Trophoblast cell (in vitro differentiated cells and primary cell): Measurements from ENCODE around the gene ATP5IF1.

Source experiments
- DNase-seq, 2 donors: peaks; one replicate each; pipeline ENCODE4 v3.0.0-alpha.2; 2016
- H2AFZ ChIP-seq: 2 replicates; pipeline ENCODE4 v1.6.1; 2013; ENCODE audit warnings: low read length, moderate library complexity, mild to moderate bottlenecking; ENCODE audit not compliant: insufficient read depth, poor library complexity
- H2AK5ac ChIP-seq: 2 replicates; pipeline ENCODE4 v1.6.1; 2013; ENCODE audit warnings: mild to moderate bottlenecking, low read length
- H2BK120ac ChIP-seq: 2 replicates; pipeline ENCODE4 v1.6.1; 2013; ENCODE audit warnings: low read length, mild to moderate bottlenecking, moderate library complexity; ENCODE audit not compliant: insufficient read depth, poor library complexity
- H2BK12ac ChIP-seq: 2 replicates; pipeline ENCODE4 v1.6.1; 2013; ENCODE audit warnings: mild to moderate bottlenecking, low read length, moderate library complexity
- H2BK5ac ChIP-seq: 2 replicates; pipeline ENCODE4 v1.6.1; 2013; ENCODE audit warnings: low read length, low read depth, moderate library complexity, mild to moderate bottlenecking; ENCODE audit not compliant: poor library complexity
- H3K14ac ChIP-seq: 2 replicates; pipeline ENCODE4 v1.6.1; 2013; ENCODE audit warnings: mild to moderate bottlenecking, low read length
- H3K18ac ChIP-seq: 2 replicates; pipeline ENCODE4 v1.6.1; 2013; ENCODE audit warnings: mild to moderate bottlenecking, low read length
- H3K23ac ChIP-seq: 2 replicates; pipeline ENCODE4 v1.6.1; 2013; ENCODE audit warnings: low read length
- H3K27ac ChIP-seq: 2 replicates; pipeline ENCODE4 v1.5.1; 2013; ENCODE audit warnings: low read depth, mild to moderate bottlenecking, inconsistent platforms, low read length, moderate library complexity
- H3K27me3 ChIP-seq: 2 replicates; pipeline ENCODE4 v1.6.1; 2013; ENCODE audit warnings: inconsistent platforms, mild to moderate bottlenecking, low read length, moderate library complexity; ENCODE audit not compliant: insufficient read depth
- H3K36me3 ChIP-seq, 2 experiments: 1 replicate in 1 of 2; 2 replicates in 1 of 2; pipeline ENCODE4 v1.6.1; 2013; ENCODE audit warnings: low read length in 2 of 2, mild to moderate bottlenecking in 2 of 2, moderate library complexity in 1 of 2; ENCODE audit not compliant: insufficient read depth in 2 of 2, control insufficient read depth in 1 of 2
- H3K4ac ChIP-seq: 2 replicates; pipeline ENCODE4 v1.6.1; 2013; ENCODE audit warnings: low read depth, mild to moderate bottlenecking, low read length, moderate library complexity
- H3K4me1 ChIP-seq, 2 experiments: 1 replicate in 1 of 2; 2 replicates in 1 of 2; pipeline ENCODE4 v1.6.1; 2013; ENCODE audit warnings: low read length in 2 of 2, mild to moderate bottlenecking in 2 of 2, moderate library complexity in 1 of 2; ENCODE audit not compliant: insufficient read depth in 2 of 2, control insufficient read depth in 1 of 2
- H3K4me2 ChIP-seq: 2 replicates; pipeline ENCODE4 v1.6.1; 2013; ENCODE audit warnings: inconsistent platforms, mild to moderate bottlenecking, low read length, moderate library complexity
- H3K4me3 ChIP-seq: 2 replicates; pipeline ENCODE4 v1.5.1; 2013; ENCODE audit warnings: mild to moderate bottlenecking, low read depth, low read length, inconsistent platforms
- H3K79me1 ChIP-seq: one replicate; pipeline ENCODE4 v1.6.1; 2013; ENCODE audit warnings: low read length
- H3K79me2 ChIP-seq: 2 replicates; pipeline ENCODE4 v1.6.1; 2013; ENCODE audit warnings: low read length, mild to moderate bottlenecking; ENCODE audit not compliant: control insufficient read depth, insufficient read depth, poor library complexity
- H3K9ac ChIP-seq: 2 replicates; pipeline ENCODE4 v1.6.1; 2013; ENCODE audit warnings: mild to moderate bottlenecking, low read length
- H3K9me3 ChIP-seq: 2 replicates; pipeline ENCODE4 v1.6.1; 2013; ENCODE audit warnings: low read depth, mild to moderate bottlenecking, control low read depth, inconsistent platforms, low read length; ENCODE audit not compliant: insufficient read depth
- H4K12ac ChIP-seq: 2 replicates; pipeline ENCODE4 v1.6.1; 2013; ENCODE audit warnings: low read depth, mild to moderate bottlenecking, low read length, moderate library complexity
- H4K8ac ChIP-seq: 2 replicates; pipeline ENCODE4 v1.6.1; 2013; ENCODE audit warnings: low read depth, mild to moderate bottlenecking, low read length, moderate library complexity
- H4K91ac ChIP-seq: one replicate; pipeline ENCODE4 v1.6.1; 2013; ENCODE audit warnings: low read depth, mild to moderate bottlenecking, low read length, moderate library complexity
- WGBS: extraction: QIAGEN DNeasy Blood & Tissue Kit; methylation state at CpG from one replicate; pipeline ENCODE4 v1.1.7; 2013; ENCODE audit warnings: missing lambda C conversion rate; ENCODE audit not compliant: insufficient read length, insufficient coverage; ENCODE audit errors: extremely low coverage; 5-methylcytosine and 5-hydroxymethylcytosine counted together

Gene ATP5IF1

GRCh38 chr1:28265577-28265976, 29.7 kb downstream of the ATP5IF1 start:
- Histone ChIP-seq H3K4me1 (peaks cover 15 to 29% of the 10 kb centered on the region in 2 experiments), H3K27ac (no peak overlapping the region)
- no CpG with 5 or more reads among the region's 8 CpGs for WGBS

DNA sequence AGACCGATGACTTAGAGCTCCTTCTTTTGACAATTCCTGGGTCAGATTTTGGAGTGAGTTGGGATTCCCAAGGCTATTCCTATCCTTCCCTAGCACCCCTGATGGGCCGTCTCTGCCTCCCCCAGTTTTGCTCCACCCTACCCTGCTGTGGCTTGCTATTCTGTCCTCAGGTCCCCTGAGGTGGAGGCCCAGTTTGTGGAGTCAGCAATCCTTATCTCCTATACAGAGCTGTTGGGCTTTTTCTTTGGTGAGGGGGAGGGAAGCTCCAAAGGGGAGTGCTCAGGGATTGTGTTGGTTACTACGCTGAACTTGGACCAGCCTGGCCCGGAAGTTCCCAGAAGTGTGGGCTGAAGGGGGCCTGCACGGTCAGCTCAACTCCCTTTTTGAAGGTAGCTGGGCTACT, 31.0 kb downstream of the ATP5IF1 start:
- H4K8ac ChIP-seq, result no peak overlapping the region
- peaks cover 6 to 12% of the 10 kb centered on the region in 2 experiments for H3K36me3 ChIP-seq
- H4K12ac ChIP-seq, result no peak overlapping the region
- H3K9me3 ChIP-seq, result no peaks in the 10 kb centered on the region
- no peak for DNase-seq
- WGBS, result no CpG with 5 or more reads among the region's 5 CpGs
- H3K23ac ChIP-seq, result no peak overlapping the region
- no peak overlapping the region for H3K4me3 ChIP-seq
- no peak overlapping the region for H3K4me2 ChIP-seq
- no peak overlapping the region for H2AK5ac ChIP-seq
- H4K91ac ChIP-seq, result no peak overlapping the region
- H3K27ac ChIP-seq, result no peak overlapping the region
- no peak overlapping the region for H2BK12ac ChIP-seq
- peaks cover 20% of the 10 kb centered on the region for H3K79me2 ChIP-seq
- H3K79me1 ChIP-seq, result no peaks in the 10 kb centered on the region
- H2AFZ ChIP-seq, result no peak overlapping the region
- H3K27me3 ChIP-seq, result no peaks in the 10 kb centered on the region
- peak overlapping the region; percentile 74 for H3K4ac ChIP-seq
- H3K9ac ChIP-seq, result no peak overlapping the region
- peaks cover 10 to 21% of the 10 kb centered on the region in 2 experiments for H3K4me1 ChIP-seq
- H2BK120ac ChIP-seq, result no peak overlapping the region
- H3K14ac ChIP-seq, result no peak overlapping the region
- H2BK5ac ChIP-seq, result no peak overlapping the region
- no peak overlapping the region for H3K18ac ChIP-seq

More at GRCh38 chr1:28265577-28265976, 29.7 kb downstream of the ATP5IF1 start:
- Histone ChIP-seq H3K9ac (no peak overlapping the region), H2BK12ac (no peak overlapping the region), H3K27me3 (no peaks in the 10 kb centered on the region), H3K14ac (no peak overlapping the region), H2AFZ (no peak overlapping the region), H3K79me2 (peaks cover 29% of the 10 kb centered on the region), H3K79me1 (no peaks in the 10 kb centered on the region), H3K9me3 (no peaks in the 10 kb centered on the region), H3K4ac (peak overlapping the region; percentile 84), H3K23ac (no peak overlapping the region), H4K12ac (no peak overlapping the region), H3K4me2 (no peak overlapping the region), H3K18ac (no peak overlapping the region), H3K4me3 (no peak overlapping the region), H3K36me3 (peaks cover 2 to 6% of the 10 kb centered on the region in 2 experiments), H2BK5ac (no peak overlapping the region), H2AK5ac (no peak overlapping the region), H4K8ac (no peak overlapping the region), H4K91ac (no peak overlapping the region), H2BK120ac (no peak overlapping the region)
- no peak for DNase-seq

DNA sequence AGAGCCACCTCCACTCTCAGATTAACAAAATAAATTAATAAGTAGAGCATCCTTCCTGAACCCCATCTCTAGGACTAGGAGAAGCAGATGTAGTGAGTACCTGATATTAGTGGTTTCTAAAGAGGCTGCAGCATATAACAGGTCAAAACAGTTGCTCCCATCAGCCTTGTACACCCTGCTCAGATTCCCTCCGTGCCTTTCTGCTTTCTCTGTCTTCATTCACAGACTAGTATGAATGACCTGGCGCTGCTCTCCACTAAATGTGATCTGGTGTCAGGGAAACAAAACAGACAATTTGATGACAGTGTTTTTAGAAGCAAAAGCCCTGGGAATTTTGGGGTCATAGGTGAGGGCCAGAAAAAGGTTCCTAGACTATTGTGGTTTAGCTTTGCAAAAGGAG, 31.7 kb downstream of the ATP5IF1 start:
- H3K4me2 ChIP-seq, result no peak overlapping the region
- H4K91ac ChIP-seq, result no peak overlapping the region
- H2BK120ac ChIP-seq, result no peak overlapping the region
- H3K14ac ChIP-seq, result no peak overlapping the region
- DNase-seq, result no peak
- H2AFZ ChIP-seq, result no peak overlapping the region
- H2AK5ac ChIP-seq, result no peak overlapping the region
- H3K79me1 ChIP-seq, result no peaks in the 10 kb centered on the region
- no peak overlapping the region for H4K8ac ChIP-seq
- no peak overlapping the region for H2BK5ac ChIP-seq
- H3K23ac ChIP-seq, result no peak overlapping the region
- H2BK12ac ChIP-seq, result no peak overlapping the region
- H3K9ac ChIP-seq, result no peak overlapping the region
- no peak overlapping the region for H3K27ac ChIP-seq
- H3K79me2 ChIP-seq, result peaks cover 16% of the 10 kb centered on the region
- H4K12ac ChIP-seq, result no peak overlapping the region
- H3K18ac ChIP-seq, result no peak overlapping the region
- H3K4ac ChIP-seq, result peak overlapping the region; percentile 74
- H3K36me3 ChIP-seq, result peaks cover 12 to 19% of the 10 kb centered on the region in 2 experiments
- H3K4me3 ChIP-seq, result no peak overlapping the region
- no peaks in the 10 kb centered on the region for H3K9me3 ChIP-seq
- WGBS, result no CpG with 5 or more reads among the region's 2 CpGs
- no peaks in the 10 kb centered on the region for H3K27me3 ChIP-seq
- peaks cover 10 to 21% of the 10 kb centered on the region in 2 experiments for H3K4me1 ChIP-seq

- Histone ChIP-seq H3K9me3 (no peaks in the 10 kb centered on the region), H3K23ac (no peak overlapping the region), H3K4me2 (no peak overlapping the region), H3K9ac (no peak overlapping the region), H3K27ac (no peak overlapping the region), H2BK12ac (no peak overlapping the region), H3K4ac (no peak overlapping the region), H3K18ac (no peak overlapping the region), H4K91ac (no peak overlapping the region), H3K14ac (no peak overlapping the region), H4K8ac (no peak overlapping the region), H2BK5ac (no peak overlapping the region), H4K12ac (no peak overlapping the region), H3K4me3 (no peak overlapping the region), H2BK120ac (no peak overlapping the region), H3K27me3 (no peaks in the 10 kb centered on the region), H2AK5ac (no peak overlapping the region), H2AFZ (no peak overlapping the region), H3K79me2 (peaks cover 12% of the 10 kb centered on the region), H3K36me3 (peaks cover 28 to 38% of the 10 kb centered on the region in 2 experiments), H3K4me1 (peaks cover 14 to 23% of the 10 kb centered on the region in 2 experiments), H3K79me1 (no peaks in the 10 kb centered on the region)
- WGBS, result no CpG with 5 or more reads among the region's 2 CpGs
- no peak for DNase-seq
Observed at GRCh38 chr1:28269529-28269928, 33.6 kb downstream of the ATP5IF1 start.
